VCaP (cell line): Measurements from ENCODE around the gene CRK.

Experiments used
- H3K27ac ChIP-seq: fragments of 450-650 bp; 2 replicates; pipeline ENCODE4 v1.5.1; 2017
- TF ChIP-seq, protein P1 (sequence below): fragments of 450-650 bp; conservative IDR thresholded peaks from 2 replicates; pipeline ENCODE4 v1.5.1; 2017; ENCODE audit warnings: mild to moderate bottlenecking, moderate library complexity

Gene CRK

DNA sequence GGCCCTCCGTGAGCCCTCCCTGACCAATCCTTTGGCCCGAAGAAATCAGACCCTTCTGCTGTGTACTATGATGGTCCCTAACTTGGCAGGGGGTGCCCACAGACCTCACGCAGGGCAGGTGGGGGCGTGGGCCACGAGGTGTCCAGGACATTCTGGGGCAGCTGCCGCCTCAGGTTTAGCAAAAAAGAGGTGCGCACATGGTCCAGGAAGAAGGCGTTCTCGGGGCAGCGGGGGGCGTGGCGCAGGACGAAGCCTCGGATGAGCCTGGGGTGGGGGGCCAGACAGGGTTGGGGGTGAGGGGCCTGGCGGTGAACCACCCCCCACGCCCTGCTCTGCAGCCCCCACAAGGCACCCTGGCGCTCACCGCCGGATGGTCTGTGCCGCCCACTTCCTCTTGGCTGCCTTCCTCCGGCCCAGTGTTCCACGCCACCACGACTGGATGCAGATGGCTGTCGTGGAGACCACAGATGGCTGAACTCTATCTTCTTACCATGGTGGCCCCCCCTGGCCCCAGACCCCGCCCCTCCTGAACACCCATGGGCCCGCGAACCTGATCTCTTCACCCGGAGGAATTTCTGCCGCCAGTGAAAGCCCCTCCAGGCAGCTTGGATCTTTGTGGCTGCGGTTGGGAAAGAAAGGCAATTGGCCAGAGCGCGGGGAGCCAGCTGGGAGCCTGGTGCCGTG is 14.2 kb upstream of the CRK start:
- TF ChIP-seq, protein P1, sequence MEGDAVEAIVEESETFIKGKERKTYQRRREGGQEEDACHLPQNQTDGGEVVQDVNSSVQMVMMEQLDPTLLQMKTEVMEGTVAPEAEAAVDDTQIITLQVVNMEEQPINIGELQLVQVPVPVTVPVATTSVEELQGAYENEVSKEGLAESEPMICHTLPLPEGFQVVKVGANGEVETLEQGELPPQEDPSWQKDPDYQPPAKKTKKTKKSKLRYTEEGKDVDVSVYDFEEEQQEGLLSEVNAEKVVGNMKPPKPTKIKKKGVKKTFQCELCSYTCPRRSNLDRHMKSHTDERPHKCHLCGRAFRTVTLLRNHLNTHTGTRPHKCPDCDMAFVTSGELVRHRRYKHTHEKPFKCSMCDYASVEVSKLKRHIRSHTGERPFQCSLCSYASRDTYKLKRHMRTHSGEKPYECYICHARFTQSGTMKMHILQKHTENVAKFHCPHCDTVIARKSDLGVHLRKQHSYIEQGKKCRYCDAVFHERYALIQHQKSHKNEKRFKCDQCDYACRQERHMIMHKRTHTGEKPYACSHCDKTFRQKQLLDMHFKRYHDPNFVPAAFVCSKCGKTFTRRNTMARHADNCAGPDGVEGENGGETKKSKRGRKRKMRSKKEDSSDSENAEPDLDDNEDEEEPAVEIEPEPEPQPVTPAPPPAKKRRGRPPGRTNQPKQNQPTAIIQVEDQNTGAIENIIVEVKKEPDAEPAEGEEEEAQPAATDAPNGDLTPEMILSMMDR: no peak
- H3K27ac ChIP-seq: no peak overlapping the region

DNA sequence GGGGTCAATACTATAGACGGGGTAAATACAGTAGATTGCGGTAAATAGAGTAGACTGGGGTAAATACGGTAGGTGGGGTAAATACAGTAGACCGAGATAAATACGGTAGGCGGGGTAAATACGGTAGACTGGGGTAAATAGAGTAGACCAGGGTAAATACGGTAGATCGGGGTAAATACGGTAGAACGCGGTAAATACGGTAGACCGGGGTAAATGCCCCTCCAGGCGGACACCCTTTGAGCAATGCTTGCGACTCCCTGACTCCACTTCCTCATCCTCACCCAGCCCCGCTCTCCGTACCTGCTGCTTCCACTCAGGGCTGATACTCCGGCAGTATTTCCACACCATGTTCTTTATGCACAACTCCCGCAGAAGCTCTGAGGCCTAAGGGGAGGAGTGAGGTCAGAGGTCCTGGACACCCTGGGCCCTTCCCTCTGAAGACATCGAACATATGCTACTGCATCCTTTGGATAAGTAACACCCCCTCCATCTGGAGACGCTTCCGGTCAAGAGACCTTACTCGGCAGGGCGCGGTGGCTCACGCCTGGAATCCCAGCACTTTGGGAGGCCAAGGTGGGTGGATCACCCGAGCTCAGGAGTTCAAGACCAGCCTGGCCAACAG is 13.3 kb upstream of the CRK start:
- TF ChIP-seq, protein P1: no peak
- H3K27ac ChIP-seq: no peak overlapping the region

DNA sequence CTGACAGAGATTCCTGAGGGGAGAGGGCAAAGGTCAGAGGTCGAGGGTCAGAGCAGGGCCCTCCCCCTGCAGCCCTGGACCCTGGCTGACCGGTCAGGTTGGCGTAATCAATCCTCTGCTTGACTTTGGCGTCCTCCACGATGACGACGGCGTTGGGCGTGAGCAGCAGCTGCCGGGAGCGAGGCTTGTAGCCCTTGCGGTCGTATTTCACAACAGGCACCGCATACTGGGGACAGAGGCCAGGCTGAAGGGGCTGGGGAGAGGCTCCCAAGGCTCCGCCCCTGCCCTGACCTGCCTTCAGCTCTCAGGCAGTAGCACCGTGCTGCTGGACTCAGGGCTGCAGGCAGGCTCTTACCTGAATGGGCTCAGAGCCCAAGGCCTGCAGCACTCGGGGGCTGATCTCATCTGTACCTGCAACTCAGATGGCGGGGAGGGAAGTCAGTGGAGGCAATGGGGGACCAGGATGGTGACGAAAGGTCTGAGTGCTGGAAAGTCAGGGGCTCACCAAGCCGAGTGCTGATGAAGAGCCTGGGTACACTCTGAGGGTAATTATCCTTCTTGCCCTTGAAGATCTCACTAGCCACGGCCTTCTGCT is 12.0 kb upstream of the CRK start:
- TF ChIP-seq, protein P1: no peak
- no peak overlapping the region for H3K27ac ChIP-seq

DNA sequence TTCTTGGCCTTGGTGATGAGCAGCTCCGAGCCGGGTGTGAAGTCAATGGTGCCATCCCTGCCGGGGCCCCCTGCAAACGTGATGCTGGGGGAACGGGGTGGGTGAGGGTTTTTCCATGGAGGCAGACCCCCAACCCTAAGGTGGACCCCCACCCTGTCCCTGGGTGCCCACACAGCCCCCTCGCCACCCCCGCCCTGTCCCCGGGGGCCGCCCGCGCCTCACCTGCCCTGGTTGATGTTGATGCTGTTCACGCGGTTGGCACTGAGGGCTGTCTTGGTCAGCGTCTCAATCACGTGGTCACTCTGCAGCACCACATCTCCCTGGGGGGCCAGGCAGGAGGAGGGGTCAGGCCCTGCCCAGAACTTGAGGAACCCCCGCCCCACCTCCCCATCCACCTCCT is 11.2 kb upstream of the CRK start:
- H3K27ac ChIP-seq: no peak overlapping the region
- TF ChIP-seq, protein P1: no peak

DNA sequence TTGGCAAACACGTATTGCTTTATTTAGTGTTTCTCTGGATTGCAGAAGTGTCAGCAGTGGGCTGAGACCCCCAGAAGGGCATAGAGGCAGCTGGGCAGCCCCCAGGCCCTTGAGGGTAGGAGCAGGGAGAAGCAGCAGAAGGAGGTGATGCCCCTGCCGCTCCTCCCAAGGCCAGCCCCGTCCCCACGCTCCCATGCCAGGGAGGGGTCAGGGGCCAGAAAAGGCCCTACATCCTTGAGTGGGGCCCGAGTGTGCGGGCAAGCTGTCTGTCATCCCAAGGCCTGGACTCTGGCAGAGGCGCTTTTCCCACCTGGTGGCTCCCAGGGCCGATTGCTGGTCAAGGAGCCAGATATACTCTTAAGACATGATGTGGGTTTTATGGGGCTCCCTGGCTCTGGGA is 8.2 kb upstream of the CRK start:
- TF ChIP-seq, protein P1: no peak
- no peak overlapping the region for H3K27ac ChIP-seq

DNA sequence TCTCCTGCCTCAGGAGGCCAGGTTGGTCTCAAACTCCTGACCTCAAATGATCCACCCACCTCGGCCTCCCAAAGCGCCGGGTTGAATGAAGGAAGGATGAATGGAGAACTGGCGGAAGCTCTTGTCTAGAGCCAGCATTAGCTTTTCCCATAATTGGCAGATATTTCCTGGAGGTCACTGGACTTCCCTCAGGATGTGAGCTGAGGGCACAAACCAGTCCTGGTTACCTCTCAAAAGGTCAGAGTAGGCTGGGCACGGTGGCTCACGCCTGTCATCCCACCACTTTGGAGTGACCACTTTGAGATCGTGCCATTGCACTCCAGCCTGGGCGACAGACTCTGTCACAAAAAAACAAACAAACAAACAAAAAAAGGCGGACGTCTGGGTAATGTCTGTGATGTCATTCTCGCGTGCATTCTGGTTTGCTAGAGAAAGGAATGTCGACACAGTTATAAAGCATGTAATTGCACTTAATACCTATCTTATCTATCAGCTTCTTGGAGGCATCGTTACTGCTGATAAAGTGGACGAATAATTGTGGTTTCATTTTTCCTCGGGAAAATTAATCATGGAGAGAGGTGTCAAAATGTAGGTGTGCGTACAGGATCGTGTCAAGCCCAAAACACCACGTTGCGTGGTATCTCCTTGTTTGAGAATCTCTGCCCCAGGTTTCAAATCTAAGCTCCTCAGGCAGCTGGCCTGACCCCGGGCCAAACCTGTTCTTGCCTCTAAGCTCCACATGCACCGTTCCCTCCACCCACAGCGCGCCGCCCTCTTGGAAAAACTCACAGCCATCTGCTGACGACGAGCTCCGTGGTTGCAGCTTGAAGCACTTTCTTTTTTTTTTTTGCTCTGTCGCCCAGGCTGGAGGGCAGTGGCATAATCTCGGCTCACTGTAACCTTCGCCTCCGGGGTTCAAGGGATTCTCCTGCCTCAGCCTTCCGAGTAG is 6.4 kb upstream of the CRK start:
- no peak overlapping the region for H3K27ac ChIP-seq
- TF ChIP-seq, protein P1: no peak
